GM19240 (cell line): ENCODE measurements around the gene KRTAP2-3.
"Not testable (repeated sequence)": the region's sequence is repeated elsewhere in the genome, so short reads cannot be mapped to it uniquely, and the experiment has no call there.

Experiments
- DNase-seq: peaks from one replicate; pipeline ENCODE4 v3.0.0; 2011; ENCODE audit warnings: low spot score; ENCODE audit not compliant: insufficient read length

Gene KRTAP2-3, protein sequence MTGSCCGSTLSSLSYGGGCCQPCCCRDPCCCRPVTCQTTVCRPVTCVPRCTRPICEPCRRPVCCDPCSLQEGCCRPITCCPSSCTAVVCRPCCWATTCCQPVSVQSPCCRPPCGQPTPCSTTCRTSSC

DNA sequence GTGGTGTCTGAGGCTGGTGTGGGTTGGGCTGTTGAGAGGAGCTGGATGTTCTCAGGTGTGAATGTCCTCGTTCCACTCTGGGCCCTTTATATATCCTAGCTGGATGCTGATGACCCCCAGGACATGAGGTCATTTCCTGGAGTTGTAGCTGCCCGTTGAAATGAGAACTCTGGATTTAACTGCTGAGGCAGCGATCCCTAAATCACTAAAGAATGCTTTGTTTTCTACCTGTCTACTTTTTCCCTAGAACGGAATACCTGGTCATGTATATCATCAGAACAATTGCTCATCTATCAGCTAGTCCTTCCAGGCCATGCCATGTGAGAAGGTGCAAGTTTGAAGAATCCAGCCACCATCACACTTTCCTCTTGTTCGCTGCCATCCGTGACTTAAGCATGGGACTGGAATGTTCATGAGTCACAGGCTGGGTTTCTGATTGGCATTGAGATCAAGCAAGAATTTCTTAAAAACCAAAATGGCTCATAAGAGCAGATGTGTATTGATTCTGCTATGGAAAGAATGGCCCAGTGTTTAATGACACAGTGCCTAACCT is at the start of gene KRTAP2-3:
Gene KRTAP2-3, minus strand, starts transcription at position 63 of the 553 bp plus-strand sequence. CDS start 64 bp downstream, outside the sequence.
- DNase-seq = no peak

DNA sequence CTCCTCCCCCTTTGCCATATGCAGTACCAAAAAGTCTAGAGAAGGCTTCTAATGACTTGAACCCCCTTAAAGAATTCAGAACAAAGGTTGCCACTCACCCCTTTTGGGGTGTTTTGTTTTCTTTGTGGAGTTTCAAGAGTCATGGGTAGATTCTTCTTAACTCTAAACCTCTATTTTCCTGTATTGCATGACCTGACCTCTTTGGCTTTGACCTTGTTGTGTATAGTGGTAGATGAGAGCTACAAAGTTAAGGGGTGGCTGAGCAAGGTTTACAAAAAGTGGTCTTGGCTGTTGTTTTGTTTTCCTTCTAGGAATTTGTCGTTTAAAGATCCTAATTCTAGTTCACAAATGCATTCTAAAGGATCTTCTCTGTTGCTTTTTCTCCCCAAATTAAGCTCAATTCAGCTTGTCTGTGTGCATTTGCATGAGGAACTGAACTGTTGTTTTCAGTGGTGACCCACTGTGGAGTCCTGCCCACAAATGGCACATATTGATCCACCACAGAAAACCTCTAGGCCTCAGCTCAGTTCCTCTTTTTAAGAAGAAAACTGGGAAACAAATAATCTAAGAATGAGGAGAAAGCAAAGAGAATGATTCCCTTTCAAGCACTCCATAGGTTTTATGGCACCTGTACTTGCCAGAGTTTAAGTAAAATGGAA is 48.9 kb upstream of the KRTAP2-3 start:
- DNase-seq = not testable (repeated sequence)

DNA sequence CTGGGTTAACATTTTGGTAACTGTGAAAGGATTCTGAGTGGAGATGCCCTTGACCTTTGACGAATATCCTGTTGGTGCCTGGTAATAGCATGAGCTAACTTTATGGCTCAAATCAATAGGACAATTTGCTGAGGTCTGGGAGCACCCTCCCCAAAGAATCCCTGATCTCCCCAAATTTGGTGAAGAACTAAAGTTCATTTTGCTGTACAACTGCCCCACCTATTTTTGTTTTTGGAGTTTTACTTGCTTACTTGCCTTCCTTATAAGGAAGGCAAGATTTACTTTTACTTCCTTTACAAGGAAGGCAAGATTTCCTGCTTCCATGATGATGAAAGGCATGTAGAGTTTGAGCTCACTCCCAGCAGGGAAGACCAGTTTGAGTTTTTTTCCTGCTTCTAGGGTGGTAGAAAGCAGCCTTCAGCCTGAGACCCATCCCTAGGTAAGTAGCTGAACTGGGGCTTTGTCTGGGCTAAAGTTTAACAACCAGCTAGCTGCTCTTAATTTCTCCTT is 48.1 kb upstream of the KRTAP2-3 start:
- no peak for DNase-seq

DNA sequence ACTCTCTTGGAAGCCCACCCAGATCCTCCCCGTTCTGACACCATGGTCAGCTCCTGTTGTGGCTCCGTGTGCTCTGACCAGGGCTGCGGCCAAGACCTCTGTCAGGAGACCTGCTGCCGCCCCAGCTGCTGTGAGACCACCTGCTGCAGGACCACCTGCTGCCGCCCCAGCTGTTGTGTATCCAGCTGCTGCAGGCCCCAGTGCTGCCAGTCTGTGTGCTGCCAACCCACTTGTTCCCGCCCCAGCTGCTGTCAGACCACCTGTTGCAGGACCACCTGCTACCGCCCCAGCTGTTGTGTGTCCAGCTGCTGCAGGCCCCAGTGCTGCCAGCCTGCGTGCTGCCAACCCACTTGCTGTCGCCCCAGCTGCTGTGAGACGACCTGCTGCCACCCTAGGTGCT is 45.4 kb upstream of the KRTAP2-3 start, which contains the start of gene KRTAP4-9:
Gene KRTAP4-9, plus strand, starts transcription at position 43 of the 400 bp plus-strand sequence. Its CDS starts 0 bp downstream, at position 43.
- DNase-seq = not testable (repeated sequence)

DNA sequence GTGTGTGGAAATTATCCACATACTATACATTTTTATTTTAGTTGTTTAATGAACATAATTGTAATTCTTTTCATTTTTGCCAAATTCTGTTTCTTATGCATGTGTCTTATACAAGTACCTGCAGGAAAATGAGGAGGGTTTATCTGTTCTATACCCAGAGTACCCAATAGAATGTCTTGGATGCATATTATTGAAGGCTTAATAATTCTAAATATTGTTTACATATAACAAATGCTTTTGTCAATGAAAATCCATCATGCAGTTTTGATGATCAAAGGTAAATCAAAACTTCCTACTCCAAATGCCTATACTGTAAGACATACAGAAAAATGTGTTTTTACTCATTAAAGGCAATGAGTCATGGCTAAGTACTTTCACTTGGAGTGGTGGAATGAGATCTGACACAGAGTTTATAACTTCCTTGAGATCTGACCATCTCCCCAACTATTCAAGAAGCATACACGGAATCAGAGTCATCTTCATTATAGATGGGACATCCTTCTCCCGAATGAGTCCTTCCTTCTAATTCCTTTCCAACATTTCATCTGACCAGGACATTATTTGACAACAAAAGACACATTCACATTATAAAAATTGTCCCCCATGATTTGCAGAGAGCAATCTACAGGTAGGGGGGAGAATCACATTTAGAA is 44.6 kb upstream of the KRTAP2-3 start:
- not testable (repeated sequence) for DNase-seq

DNA sequence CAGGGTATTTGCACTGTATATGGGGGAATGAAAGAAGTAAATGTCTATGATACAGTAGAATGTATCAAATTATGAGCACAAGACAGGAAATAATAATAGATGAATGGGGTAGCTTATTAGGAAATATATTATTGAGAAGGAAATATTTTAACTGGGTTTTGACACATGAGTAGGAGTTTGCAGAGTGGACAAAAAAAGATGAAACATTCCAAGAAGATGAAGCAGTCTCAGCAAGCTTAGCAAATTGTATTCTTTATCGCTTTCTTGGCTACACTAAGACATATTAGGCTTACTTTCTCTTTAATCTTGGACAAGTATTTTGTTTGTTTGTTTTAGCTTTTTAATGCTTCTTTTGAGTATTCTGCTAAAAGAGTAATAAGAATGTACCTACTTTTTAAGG is 44.0 kb upstream of the KRTAP2-3 start:
- DNase-seq = no peak

DNA sequence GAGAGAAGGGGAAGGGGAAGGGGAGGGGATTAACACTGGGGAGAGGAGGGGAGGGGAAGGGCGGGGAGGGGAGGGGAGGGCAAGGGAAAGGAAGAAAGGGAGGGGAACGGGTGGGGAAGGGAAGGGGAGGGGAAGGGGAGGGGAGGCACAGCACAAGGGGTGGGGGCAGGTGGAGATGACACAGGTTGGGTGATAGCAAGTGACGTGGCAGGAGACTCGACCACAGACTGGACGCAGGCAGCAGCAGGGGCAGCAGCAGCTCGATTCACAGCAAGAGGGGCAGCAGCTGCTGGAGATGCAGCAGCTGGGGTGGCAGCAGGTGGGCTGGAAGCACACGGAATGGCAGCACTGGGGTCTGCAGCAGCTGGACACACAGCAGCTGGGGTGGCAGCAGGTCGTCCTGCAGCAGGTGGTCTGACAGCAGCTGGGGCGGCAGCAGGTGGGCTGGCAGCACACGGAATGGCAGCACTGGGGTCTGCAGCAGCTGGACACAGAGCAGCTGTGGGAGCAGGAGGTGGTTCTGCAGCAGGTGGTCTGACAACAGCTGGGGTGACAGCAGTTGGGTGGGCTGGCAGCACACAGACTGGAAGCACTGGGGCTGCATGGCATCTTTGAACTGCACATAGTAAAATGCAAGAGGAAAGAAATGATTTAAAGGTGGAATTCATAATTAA is 41.8 kb upstream of the KRTAP2-3 start, which contains the start of gene KRTAP4-16:
Gene KRTAP4-16, minus strand, starts transcription at position 624 of the 674 bp plus-strand sequence. Its CDS starts 0 bp downstream, at position 624.
- DNase-seq = no peak

DNA sequence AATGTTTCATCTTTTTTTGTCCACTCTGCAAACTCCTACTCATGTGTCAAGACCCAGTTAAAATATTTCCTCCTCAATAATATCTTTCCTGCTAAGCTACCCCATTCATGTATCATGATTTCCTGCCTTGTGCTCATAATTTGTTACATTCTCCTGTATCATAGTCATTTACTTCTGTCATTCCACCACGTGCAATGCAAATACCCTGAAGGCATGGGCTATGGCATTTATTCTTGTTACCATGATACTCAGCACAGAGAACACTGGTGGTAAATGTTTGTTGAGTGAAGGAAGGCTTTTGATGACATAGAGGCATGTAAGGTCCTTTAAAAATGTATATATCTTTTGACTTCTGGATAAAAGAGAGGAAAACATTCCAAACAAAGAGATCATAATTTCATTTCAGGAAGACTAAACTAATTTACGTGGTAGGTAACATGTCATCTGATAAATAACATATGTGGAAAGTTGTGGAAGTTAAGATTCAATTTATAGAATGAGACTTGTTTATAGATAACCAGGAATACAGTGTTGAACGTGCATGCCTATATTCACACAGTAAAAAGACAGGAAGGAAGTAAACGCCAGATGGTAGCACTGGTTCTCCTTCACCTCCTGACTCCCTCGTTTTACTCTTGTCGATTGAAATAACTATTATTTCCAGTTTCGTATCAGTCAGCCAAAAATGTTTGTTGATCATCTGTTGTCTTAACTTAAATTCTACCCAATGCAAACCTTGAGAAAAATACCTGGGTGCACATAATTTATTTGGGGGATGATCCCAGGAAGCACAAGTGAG is 40.0 kb upstream of the KRTAP2-3 start:
- not testable (repeated sequence) for DNase-seq

DNA sequence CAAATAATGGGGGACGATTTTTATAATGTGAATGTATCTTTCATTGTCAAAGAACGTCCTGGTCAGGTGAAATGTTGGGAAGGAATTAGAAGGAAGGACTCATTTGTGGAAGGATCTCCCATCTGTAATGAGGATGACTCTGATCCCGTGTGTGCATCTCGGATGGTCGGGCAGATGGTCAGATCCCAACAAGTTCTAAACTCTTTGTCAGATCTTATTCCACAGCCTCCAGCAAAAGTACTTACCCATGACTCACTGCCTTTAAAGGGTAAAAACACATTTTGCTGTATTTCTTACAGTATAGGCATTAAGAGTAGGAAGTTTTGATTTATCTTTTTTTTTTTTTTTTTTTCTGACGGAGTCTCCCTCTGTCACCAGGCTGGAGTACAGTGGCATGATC is 38.6 kb upstream of the KRTAP2-3 start:
- no peak for DNase-seq

DNA sequence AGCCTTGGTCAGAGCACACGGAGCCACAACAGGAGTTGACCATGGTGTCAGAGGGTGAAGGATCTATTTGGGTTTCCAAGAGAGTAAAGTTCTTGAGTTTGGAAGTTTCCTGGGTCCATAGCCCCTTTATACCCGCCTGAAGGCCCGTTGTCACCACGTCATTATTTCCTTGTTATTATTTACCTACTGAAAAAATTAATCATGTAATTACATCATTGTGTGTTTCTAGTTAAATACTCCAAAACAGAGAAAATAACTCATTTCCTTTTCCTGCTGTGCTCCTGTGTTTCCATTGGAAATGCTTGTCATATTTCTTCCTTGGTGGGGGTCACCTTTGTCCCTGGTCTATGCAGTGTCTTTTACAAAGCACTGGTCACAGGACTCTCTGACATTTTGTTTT is 38.1 kb upstream of the KRTAP2-3 start, which contains the start of gene KRTAP4-8:
Gene KRTAP4-8, minus strand, starts transcription at position 101 of the 400 bp plus-strand sequence. Its CDS starts 58 bp downstream, at position 43.
- DNase-seq = no peak

DNA sequence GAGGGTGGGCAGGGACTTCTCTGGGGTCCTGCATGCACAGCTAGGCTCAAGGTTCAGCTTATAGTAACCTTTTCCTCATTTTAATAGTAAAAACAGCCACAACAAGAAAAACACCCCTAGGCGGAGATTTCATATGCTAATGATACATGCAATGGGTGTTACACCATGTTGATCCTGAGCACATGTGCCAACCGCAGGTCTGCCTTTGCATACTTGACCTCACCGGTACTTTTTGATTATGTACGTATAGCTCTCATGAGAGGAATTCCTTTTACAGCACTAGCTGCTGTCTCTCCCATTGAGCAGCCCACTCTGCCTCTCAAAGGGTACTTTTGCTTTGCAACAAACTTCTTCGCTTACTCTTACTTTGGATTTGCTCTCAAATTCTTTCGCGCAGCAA is 36.1 kb upstream of the KRTAP2-3 start:
- DNase-seq = no peak

DNA sequence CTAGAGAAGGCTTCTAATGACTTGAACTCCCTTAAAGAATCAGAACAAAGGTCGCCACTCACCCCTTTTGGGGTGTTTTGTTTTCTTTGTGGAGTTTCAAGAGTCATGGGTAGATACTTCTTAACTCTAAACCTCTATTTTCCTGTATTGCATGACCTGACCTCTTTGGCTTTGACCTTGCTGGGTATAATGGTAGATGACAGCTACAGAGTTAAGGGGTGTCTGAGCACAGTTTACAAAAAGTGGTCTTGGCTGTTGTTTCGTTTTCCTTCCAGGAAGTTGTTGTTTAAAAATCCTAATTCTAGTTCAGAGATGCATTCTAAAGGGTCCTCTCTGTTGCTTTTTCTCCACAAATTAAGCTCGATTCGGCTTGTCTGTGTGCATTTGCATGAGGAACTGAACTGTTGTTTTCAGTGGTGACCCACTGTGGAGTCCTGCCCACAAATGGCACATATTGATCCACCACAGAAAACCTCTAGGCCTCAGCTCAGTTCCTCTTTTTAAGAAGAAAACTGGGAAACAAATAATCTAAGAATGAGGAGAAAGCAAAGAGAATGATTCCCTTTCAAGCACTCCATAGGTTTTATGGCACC is 28.9 kb upstream of the KRTAP2-3 start:
- not testable (repeated sequence) for DNase-seq

DNA sequence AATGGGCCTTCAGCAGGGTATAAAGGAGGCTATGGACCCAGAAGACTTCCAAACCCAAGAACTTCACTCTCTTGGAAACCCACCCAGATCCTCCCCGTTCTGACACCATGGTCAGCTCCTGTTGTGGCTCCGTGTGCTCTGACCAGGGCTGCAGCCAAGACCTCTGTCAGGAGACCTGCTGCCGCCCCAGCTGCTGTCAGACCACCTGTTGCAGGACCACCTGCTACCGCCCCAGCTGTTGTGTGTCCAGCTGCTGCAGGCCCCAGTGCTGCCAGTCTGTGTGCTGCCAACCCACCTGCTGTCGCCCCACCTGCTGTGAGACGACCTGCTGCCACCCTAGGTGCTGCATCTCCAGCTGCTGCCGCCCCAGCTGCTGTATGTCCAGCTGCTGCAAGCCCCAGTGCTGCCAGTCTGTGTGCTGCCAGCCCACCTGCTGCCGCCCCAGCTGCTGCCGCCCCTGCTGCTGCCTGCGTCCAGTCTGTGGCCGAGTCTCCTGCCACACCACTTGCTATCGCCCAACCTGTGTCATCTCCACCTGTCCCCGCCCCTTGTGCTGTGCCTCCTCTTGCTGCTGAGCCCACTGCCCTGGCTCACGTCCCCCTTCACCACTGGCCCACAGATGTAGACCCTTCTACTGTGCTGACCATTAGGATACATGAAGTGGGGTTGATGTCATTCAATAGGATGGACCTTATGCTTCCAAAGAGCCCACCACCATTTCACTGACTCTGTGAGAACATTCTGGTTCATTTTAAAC is 24.4 kb upstream of the KRTAP2-3 start, which contains the start of gene KRTAP4-7:
Gene KRTAP4-7, plus strand, starts transcription at position 51 of the 757 bp plus-strand sequence. Its CDS starts 57 bp downstream, at position 108.
- DNase-seq = not testable (repeated sequence)

DNA sequence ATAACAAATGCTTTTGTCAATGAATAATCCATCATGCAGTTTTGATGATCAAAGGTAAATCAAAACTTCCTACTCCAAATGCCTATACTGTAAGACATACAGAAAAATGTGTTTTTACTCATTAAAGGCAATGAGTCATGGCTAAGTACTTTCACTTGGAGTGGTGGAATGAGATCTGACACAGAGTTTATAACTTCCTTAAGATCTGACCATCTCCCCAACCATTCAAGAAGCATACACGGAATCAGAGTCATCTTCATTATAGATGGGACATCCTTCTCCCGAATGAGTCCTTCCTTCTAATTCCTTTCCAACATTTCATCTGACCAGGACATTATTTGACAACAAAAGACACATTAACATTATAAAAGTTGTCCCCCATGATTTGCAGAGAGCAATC is 23.5 kb upstream of the KRTAP2-3 start:
- not testable (repeated sequence) for DNase-seq

DNA sequence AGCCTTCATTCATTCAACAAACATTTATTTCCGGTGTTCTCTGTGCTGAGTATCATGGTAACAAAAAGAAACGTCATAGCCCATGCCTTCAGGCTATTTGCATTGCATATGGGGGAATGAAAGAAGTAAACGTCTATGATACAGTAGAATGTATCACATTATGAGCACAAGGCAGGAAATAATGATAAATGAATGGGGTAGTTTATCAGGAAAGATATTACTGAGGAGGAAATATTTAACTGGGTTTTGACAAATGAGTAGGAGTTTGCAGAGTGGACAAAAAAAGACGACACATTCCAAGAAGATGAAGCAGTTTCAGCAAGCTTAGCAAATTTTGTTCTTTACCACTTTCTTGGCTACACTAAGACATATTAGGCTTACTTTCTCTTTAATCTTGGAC is 22.7 kb upstream of the KRTAP2-3 start:
- DNase-seq = no peak

DNA sequence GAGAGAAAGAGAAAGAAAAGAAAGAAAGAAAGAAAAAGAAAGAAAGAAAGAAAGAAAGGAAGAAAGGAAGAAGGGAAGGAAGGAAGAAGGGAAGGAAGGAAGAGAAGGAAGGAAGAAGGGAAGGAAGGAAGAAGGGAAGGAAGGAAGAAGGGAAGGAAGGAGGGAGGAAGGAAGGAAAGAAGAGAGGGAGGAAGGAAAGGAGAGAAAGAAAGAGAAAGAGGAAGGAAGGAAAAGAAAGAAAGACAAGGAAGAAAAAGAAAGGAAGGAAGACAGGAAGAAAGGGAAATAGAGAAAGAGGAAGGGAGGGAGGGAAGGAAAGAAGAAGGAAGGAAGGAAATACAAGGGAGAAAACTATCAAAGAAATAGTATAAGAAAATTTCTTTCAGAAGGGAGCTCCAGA is 16.9 kb upstream of the KRTAP2-3 start:
- no peak for DNase-seq

DNA sequence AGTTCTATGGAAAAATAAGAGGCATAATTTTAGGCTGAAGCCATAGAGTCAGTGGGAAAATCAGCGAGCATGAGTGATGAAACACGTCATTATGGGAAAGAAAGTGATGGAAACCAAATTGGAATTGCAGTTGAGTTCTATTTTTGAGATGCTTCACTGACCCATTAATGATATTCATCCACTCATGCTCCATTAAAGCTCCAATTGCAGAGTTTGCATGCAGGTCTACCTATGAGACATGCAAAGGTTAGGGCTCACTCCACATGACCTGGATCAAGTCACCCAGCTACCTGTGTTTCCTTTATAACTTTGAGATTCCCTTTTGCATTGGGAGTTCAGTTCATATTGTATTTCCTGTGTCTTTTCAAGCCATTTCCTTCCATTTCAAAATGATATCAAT is 13.8 kb upstream of the KRTAP2-3 start:
- no peak for DNase-seq

DNA sequence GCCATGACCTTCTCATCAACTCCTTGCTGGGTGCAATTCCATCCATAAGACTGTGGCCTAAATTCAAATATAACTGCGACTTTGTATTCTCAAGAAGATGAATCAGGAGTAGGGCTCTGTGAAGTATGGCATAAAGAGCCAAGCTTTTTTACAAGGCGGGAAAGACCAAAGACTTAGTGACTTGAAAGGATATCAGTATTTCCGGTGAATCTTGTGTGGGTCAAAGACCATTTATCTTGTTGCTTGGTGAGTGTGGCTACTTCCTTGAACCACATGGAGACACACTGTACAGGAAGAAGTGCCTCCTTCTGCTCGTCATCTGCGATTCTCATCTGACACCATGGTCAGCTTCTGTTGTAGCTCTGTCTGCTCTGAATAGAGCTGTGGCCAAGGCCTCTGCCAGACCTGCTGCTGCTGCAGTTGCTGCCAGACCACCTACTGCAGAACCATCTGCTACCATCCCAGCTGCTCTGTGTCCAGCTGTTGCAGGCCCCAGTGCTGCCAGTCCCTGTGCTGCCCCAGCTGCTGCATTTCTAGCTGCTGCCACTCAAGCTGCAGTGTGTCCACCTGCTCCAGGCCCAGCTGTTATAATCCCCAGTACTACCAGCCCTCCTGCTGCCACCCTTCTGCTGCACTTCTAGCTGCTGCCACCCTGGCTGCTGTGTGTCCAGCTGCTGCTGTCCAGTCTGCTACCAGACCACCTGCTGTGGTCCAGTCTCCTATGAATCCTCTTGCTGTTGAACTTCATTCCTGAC is 11.9 kb upstream of the KRTAP2-3 start:
- DNase-seq = no peak
